SK-N-SH (cell line): ENCODE data around the gene STXBP6.

Source experiments
- CHD2 ChIP-seq: fragments of 150-350 bp; IDR thresholded peaks from 2 replicates; pipeline ENCODE4 v1.6.1; 2018; ENCODE audit warnings: low read length; ENCODE audit not compliant: partially characterized antibody
- CTCF ChIP-seq: fragments of 200-600 bp; sonication (generic); IDR thresholded peaks from 2 replicates; pipeline ENCODE4 v1.6.1; 2017; ENCODE audit warnings: antibody characterized with exemption, mild to moderate bottlenecking, moderate library complexity
- JUND ChIP-seq: IDR thresholded peaks from 2 replicates; pipeline ENCODE4 v1.4.0; 2012
- MXI1 ChIP-seq: IDR thresholded peaks from 2 replicates; pipeline ENCODE4 v1.6.1; 2012; ENCODE audit warnings: mild to moderate bottlenecking, low read depth, low read length, improper control_type of control experiment
- REST ChIP-seq: IDR thresholded peaks from 2 replicates; pipeline ENCODE4 v1.6.1; 2012; ENCODE audit warnings: mild to moderate bottlenecking, low read depth, low read length, moderate library complexity
- TAF1 ChIP-seq: IDR thresholded peaks from 2 replicates; pipeline ENCODE4 v1.6.1; 2012; ENCODE audit warnings: low read depth, mild to moderate bottlenecking, low read length, moderate library complexity, borderline replicate concordance

GRCh38 chr14:24859559-24859958 is 190.4 kb downstream of the STXBP6 start:
- no peak for TF ChIP-seq CTCF
- TF ChIP-seq CHD2, result no peak
- no peak for TF ChIP-seq JUND
- no peak for TF ChIP-seq REST
- TF ChIP-seq MXI1, result no peak
- no peak for TF ChIP-seq TAF1
